Stomach (tissue), 9 donors: ENCODE measurements around the gene ACVR1B. TPM values are rescaled to one million over a fixed set of nuclear protein-coding genes. Genes with fewer than 3 reads are reported as not detected.

ENCODE experiments used
- DNase-seq, 2 donors: peaks; one replicate each; pipeline versions ENCODE4 v3.0.0 to v3.0.0-alpha.2; 2013 to 2019
- H3K27ac ChIP-seq, 5 donors: fragments of 200-600 bp in 4 of 5; sonication (generic) in 4 of 5; one replicate each; pipeline ENCODE4 v1.5.1; 2013 to 2019; ENCODE audit warnings: mild to moderate bottlenecking in 1 of 5, moderate library complexity in 1 of 5
- H3K27me3 ChIP-seq, 3 donors: fragments of 200-600 bp; sonication (generic); one replicate each; pipeline ENCODE4 v1.5.1; 2017 to 2019; ENCODE audit warnings: mixed run types in 1 of 3
- H3K36me3 ChIP-seq, 4 donors: fragments of 200-600 bp; sonication (generic); 1 replicate in 3 of 4; 2 replicates in 1 of 4; pipeline ENCODE4 v1.5.1; 2016 to 2019
- H3K4me1 ChIP-seq, 4 donors: fragments of 200-600 bp; sonication (generic); one replicate each; pipeline ENCODE4 v1.5.1; 2016 to 2019
- H3K4me3 ChIP-seq, 4 donors: fragments of 200-600 bp; sonication (generic) in 3 of 4; one replicate each; pipeline ENCODE4 v1.5.1; 2016 to 2019; ENCODE audit warnings: mild to moderate bottlenecking in 1 of 4
- H3K9me3 ChIP-seq, 4 donors: fragments of 200-600 bp; sonication (generic); one replicate each; pipeline ENCODE4 v1.5.1; 2016 to 2019
- EP300 ChIP-seq: sonication (generic); formaldehyde crosslinking; IDR thresholded peaks from one replicate; pipeline ENCODE4 v1.6.1; 2017; ENCODE audit warnings: antibody characterized with exemption
- POLR2A ChIP-seq, 4 donors: fragments of 450-650 bp; IDR thresholded peaks; one replicate each; pipeline ENCODE4 v1.6.1; 2016; ENCODE audit warnings: antibody characterized with exemption in 4 of 4, control low read depth in 2 of 4, mild to moderate bottlenecking in 1 of 4, moderate library complexity in 1 of 4
- POLR2AphosphoS5 ChIP-seq, 3 donors: sonication (generic); formaldehyde crosslinking; IDR thresholded peaks; one replicate each; pipeline ENCODE4 v1.6.1; 2016; ENCODE audit warnings: antibody characterized with exemption in 3 of 3
- WGBS, 5 donors: extraction: QIAGEN DNeasy Blood & Tissue Kit in 3 of 5; methylation state at CpG; one replicate each; pipeline versions ENCODE4 v1.1.5 to v1.1.7; 2013 to 2018; 5-methylcytosine and 5-hydroxymethylcytosine counted together
- intact Hi-C: fragments of 100-400 bp; cut with DNase I; formaldehyde crosslinking; loops from one replicate; pipeline ENCODE4 v1.15.1; 2023; ENCODE audit warnings: low total_unique reads
- polyA plus RNA-seq, 3 donors: library from polyadenylated mRNA; stranded (reverse); fragments of 200-250 nt; gene quantifications; one replicate each; pipeline ENCODE4 v1.2.3, GENCODE V29; 2013
- total RNA-seq, 5 donors: library from RNA; depleted of rRNA; stranded (reverse); fragments of >200 nt; gene quantifications; one replicate each; pipeline versions ENCODE4 v1.1.0 to v1.2.3, GENCODE V29; 2014 to 2016
- TF ChIP-seq, protein P1 (sequence below), 7 experiments: fragments of 450-650 bp in 4 of 7; fragments of 200-600 bp in 3 of 7; sonication (generic) in 3 of 7; IDR thresholded peaks; one replicate each; pipeline ENCODE4 v1.5.1; 2016 to 2019; ENCODE audit warnings: antibody characterized with exemption in 7 of 7, control low read depth in 2 of 7, mild to moderate bottlenecking in 1 of 7
- donor health status: healthy with polysubstance abuse.
- donor health status: Bipolar disorder and iron deficiency.
- donor health status: healthy.

The ACVR1B gene
- total and polyA plus RNA-seq, 8 donors, result 8.3 to 53.1 (median 24.5) TPM

- peaks cover 0 to 38% (median 19%) of the 10 kb centered on the region in 3 donors for H3K27me3 ChIP-seq
- H3K4me3 ChIP-seq, result peak overlapping the region; percentile 50 to 70 (median 64)
- peak in 2 of 3 donors; percentile 30 to 45 for TF ChIP-seq POLR2AphosphoS5 (IDR thresholded peaks at IDR 0.05)
- TF ChIP-seq, protein P1, sequence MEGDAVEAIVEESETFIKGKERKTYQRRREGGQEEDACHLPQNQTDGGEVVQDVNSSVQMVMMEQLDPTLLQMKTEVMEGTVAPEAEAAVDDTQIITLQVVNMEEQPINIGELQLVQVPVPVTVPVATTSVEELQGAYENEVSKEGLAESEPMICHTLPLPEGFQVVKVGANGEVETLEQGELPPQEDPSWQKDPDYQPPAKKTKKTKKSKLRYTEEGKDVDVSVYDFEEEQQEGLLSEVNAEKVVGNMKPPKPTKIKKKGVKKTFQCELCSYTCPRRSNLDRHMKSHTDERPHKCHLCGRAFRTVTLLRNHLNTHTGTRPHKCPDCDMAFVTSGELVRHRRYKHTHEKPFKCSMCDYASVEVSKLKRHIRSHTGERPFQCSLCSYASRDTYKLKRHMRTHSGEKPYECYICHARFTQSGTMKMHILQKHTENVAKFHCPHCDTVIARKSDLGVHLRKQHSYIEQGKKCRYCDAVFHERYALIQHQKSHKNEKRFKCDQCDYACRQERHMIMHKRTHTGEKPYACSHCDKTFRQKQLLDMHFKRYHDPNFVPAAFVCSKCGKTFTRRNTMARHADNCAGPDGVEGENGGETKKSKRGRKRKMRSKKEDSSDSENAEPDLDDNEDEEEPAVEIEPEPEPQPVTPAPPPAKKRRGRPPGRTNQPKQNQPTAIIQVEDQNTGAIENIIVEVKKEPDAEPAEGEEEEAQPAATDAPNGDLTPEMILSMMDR (IDR thresholded peaks at IDR 0.05), result no peak
- H3K27ac ChIP-seq, result peak overlapping the region; percentile 72 to 87 (median 75)
- intact Hi-C loops, result no loop called here
- DNase-seq, result peak; percentile 32 to 76
- WGBS, 5 donors, result 8 to 13% (median 12%) methylated on average over 41 to 72 of the region's 72 CpGs
- H3K36me3 ChIP-seq, result peaks cover 0 to 12% (median 8%) of the 10 kb centered on the region in 4 donors
- H3K4me1 ChIP-seq, result peaks cover 26 to 79% (median 41%) of the 10 kb centered on the region in 4 donors
- H3K9me3 ChIP-seq, result no peaks in the 10 kb centered on the region
Observed at GRCh38 chr12:52007158-52007921, 55.8 kb downstream of the ACVR1B start.

- TF ChIP-seq POLR2A (IDR thresholded peaks at IDR 0.05) (no peak), EP300 (no peak), POLR2AphosphoS5 (IDR thresholded peaks at IDR 0.05) (no peak)
- TF ChIP-seq, protein P1 (IDR thresholded peaks at IDR 0.05), result no peak
- 38 to 69% (median 57%) methylated on average over 5 of the region's 5 CpGs for WGBS, 5 donors
- Histone ChIP-seq H3K4me1 (peaks cover 26 to 79% (median 41%) of the 10 kb centered on the region in 4 donors), H3K27me3 (peaks cover 0 to 38% (median 19%) of the 10 kb centered on the region in 3 donors), H3K9me3 (no peaks in the 10 kb centered on the region), H3K36me3 (peaks cover 0 to 16% (median 9%) of the 10 kb centered on the region in 4 donors), H3K4me3 (peak overlapping the region; percentile 50 to 70 (median 64)), H3K27ac (peak overlapping the region; percentile 72 to 87 (median 75))
- intact Hi-C loops, result no loop called here
- DNase-seq, result no peak
Observed at GRCh38 chr12:52007982-52008510, 56.5 kb downstream of the ACVR1B start.

GRCh38 chr12:52009081-52009751 is 57.7 kb downstream of the ACVR1B start:
- Histone ChIP-seq H3K27me3 (peaks cover 0 to 43% (median 19%) of the 10 kb centered on the region in 3 donors), H3K4me3 (peak overlapping the region; percentile 17 to 70 (median 64)), H3K4me1 (peaks cover 26 to 76% (median 41%) of the 10 kb centered on the region in 4 donors), H3K27ac (peak overlapping the region; percentile 54 to 87 (median 75)), H3K9me3 (no peaks in the 10 kb centered on the region), H3K36me3 (peaks cover 0 to 26% (median 18%) of the 10 kb centered on the region in 4 donors)
- DNase-seq, result no peak
- intact Hi-C loops, result no loop called here
- TF ChIP-seq POLR2A (IDR thresholded peaks at IDR 0.05) (no peak), EP300 (no peak), POLR2AphosphoS5 (IDR thresholded peaks at IDR 0.05) (no peak)
- TF ChIP-seq, protein P1 (IDR thresholded peaks at IDR 0.05), result no peak
- WGBS, 5 donors, result 69 to 86% (median 81%) methylated on average over 10 of the region's 10 CpGs

- peak overlapping the region; percentile 28 to 87 (median 75) for H3K27ac ChIP-seq
Observed at GRCh38 chr12:52010152-52010622, 58.7 kb downstream of the ACVR1B start.

More at GRCh38 chr12:52010152-52010622, 58.7 kb downstream of the ACVR1B start:
- H3K4me1 ChIP-seq, result peaks cover 26 to 69% (median 41%) of the 10 kb centered on the region in 4 donors
- TF ChIP-seq POLR2A (IDR thresholded peaks at IDR 0.05) (no peak), POLR2AphosphoS5 (IDR thresholded peaks at IDR 0.05) (peak; percentile 16 to 62 (median 45))
- no peaks in the 10 kb centered on the region for H3K9me3 ChIP-seq
- peaks cover 0 to 31% (median 23%) of the 10 kb centered on the region in 4 donors for H3K36me3 ChIP-seq
- H3K4me3 ChIP-seq, result peak overlapping the region in 2 of 4 donors; percentile 62 to 70
- intact Hi-C loops, result no loop called here
- WGBS, 5 donors, result 36 to 54% (median 45%) methylated on average over 8 to 11 of the region's 11 CpGs
- DNase-seq, result peak; percentile 38 to 96
- peaks cover 0 to 42% (median 21%) of the 10 kb centered on the region in 3 donors for H3K27me3 ChIP-seq
